OCI-LY3 (cell line): ENCODE results near the gene HOOK1.
"Not testable (repeated sequence)": the region's sequence is repeated elsewhere in the genome, so short reads cannot be mapped to it uniquely, and the experiment has no call there.

Experiments
- CTCF ChIP-seq: fragments of 200-600, 300-600 bp; sonication (generic); IDR thresholded peaks from 2 replicates; pipeline ENCODE4 v1.5.1; 2014; ENCODE audit warnings: antibody characterized with exemption, low read length, low read depth
- EZH2phosphoT487 ChIP-seq: fragments of 200-600 bp; shearing (Covaris generic); IDR thresholded peaks from 2 replicates; pipeline ENCODE4 v1.6.1; 2018; ENCODE audit warnings: antibody characterized with exemption, mixed run types, low read depth

DNA sequence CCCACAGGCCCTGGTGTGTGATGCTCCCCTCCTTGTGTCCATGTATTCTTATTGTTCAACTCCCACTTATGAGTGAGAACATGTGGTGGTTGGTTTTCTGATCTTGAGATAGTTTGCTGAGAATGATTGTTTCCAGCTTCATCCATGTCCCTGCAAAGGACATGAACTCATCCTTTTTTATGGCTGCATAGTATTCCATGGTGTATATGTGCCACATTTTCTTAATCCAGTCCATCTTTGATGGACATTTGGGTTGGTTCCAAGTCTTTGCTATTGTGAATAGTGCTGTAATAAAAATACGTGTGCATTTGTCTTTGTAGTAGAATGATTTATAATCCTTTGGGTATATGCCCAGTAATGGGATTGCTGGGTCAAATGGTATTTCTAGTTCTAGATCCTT lies 23.1 kb downstream of the HOOK1 start:
- TF ChIP-seq EZH2phosphoT487, CTCF: not testable (repeated sequence)
